NB4 (cell line): Measurements from ENCODE around the gene SIRPG.

Experiments
- MAX ChIP-seq: IDR thresholded peaks from 2 replicates; pipeline ENCODE4 v1.6.1; 2011; ENCODE audit warnings: low read depth, low read length
- MYC ChIP-seq: IDR thresholded peaks from 2 replicates; pipeline ENCODE4 v1.6.1; 2011; ENCODE audit warnings: low read depth, low read length
- POLR2A ChIP-seq: IDR thresholded peaks from 2 replicates; pipeline ENCODE4 v1.6.1; 2011; ENCODE audit warnings: mild to moderate bottlenecking; ENCODE audit not compliant: insufficient read length; ENCODE audit errors: extremely low read depth
- TF ChIP-seq, protein P1 (sequence below): IDR thresholded peaks from one replicate; pipeline ENCODE4 v1.5.1; 2012; ENCODE audit warnings: low read depth, low read length

DNA sequence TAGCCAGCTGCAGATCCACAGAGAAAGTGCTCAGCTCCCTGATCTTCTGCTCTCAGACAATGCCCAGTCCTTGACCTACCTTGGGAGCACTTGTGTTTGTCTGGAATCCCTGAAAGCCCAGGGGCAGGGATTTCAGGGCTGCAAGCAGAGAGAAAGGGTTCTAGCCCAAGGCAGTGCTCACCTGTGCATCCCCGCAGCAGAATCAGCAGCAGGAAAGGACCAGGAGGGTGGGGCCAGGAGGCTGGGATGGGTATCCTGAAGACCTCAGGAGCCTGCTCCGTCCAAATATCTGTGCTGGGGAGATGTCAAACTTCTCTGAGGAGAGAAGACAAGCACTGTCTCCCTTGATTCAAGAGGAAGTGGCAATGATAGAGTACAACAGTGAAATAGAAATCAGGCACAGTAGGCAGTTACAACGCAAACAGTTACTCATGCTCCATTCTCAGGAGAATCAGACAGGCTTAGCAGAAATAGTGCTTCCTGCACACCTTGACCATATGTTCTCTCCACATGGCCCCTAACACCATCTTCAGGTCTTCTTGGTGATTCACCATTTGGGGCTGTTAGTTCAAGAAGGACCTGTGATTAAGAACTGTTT lies 28.7 kb upstream of the SIRPG start:
- TF ChIP-seq MYC (no peak), POLR2A (no peak), MAX (no peak)
- TF ChIP-seq, protein P1, sequence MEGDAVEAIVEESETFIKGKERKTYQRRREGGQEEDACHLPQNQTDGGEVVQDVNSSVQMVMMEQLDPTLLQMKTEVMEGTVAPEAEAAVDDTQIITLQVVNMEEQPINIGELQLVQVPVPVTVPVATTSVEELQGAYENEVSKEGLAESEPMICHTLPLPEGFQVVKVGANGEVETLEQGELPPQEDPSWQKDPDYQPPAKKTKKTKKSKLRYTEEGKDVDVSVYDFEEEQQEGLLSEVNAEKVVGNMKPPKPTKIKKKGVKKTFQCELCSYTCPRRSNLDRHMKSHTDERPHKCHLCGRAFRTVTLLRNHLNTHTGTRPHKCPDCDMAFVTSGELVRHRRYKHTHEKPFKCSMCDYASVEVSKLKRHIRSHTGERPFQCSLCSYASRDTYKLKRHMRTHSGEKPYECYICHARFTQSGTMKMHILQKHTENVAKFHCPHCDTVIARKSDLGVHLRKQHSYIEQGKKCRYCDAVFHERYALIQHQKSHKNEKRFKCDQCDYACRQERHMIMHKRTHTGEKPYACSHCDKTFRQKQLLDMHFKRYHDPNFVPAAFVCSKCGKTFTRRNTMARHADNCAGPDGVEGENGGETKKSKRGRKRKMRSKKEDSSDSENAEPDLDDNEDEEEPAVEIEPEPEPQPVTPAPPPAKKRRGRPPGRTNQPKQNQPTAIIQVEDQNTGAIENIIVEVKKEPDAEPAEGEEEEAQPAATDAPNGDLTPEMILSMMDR, result no peak
